Stimulated activated naive CD4-positive, alpha-beta T cell treated with Interleukin-2 at 50 U/mL for 16 hours (primary cell): Measurements from ENCODE around the gene DYRK1A.
"Not testable (repeated sequence)": the region's sequence is repeated elsewhere in the genome, so short reads cannot be mapped to it uniquely, and the experiment has no call there.

Source experiments
- DNase-seq: peaks from one replicate; lab custom pipeline; 2025; lab: John Stamatoyannopoulos, UW

DYRK1A gene

GRCh38 chr21:37528150-37528937 is 161.8 kb downstream of the DYRK1A start:
- DNase-seq, result no peak

GRCh38 chr21:37529649-37530048 is 163.1 kb downstream of the DYRK1A start:
- DNase-seq, result no peak

GRCh38 chr21:37530901-37531351 is 164.4 kb downstream of the DYRK1A start:
- DNase-seq, result no peak

GRCh38 chr21:37531431-37531932 is 164.9 kb downstream of the DYRK1A start:
- DNase-seq, result no peak

DNA sequence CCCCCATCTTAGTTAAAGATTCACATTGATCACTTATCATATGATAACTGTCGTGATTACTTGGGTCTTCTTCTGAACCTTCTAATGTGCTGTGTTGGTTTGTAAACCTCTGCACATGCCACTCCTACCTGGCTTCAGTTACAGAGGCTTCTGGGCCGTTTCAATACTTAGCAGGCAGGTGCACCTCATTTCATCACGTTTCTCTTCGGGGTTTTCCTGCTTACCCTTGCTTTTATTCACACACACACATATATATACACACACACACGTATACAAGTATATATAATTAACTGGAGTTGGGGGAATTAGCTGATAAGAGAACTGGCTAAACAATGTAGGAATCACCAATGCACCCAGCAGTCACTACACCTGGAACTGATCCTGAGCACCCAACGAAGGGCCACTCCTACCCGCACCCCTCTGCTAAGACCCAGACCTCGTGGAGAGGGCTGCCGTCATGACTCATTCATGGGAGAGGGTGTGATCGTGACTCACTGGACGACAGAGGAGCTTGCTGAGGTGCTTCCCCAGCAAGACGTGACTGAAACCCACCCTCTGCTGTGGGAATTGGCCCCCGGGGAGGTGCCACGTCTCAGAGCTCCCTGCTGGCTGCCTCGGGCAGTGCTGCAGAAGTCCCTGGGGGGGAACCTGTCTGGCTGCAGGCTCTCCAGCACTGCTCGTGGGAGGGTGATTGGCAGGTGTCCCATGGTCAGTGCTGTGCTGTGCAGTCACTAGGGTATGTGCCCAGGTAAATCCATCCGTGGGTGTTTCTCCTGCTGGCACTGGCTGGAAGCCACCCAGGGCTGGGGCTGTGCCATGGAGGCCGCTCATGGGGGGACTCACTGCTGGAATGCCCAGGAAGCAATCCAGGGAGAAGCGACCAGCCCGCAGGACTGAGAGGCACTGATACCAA is 166.6 kb downstream of the DYRK1A start:
- peak; percentile 38 for DNase-seq

DNA sequence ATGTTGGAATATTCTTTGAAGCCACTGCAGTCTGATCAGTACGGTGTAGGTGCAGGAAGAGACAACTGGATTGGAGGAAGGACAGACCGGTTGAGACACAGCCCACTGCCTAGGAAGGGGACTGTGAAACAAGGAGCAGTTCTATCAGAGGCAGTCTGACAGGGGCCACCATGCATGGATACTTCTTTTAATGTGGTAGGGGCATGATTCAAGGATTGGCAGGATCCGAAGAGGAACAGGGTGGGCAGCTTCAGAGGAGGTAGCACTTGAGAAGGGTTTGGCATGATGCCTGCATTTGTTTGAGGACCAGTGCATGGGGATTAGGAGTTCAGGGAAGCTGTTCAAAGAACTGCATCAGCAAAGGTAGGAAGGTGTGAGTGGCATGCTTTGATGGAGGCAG is 167.9 kb downstream of the DYRK1A start:
- no peak for DNase-seq

DNA sequence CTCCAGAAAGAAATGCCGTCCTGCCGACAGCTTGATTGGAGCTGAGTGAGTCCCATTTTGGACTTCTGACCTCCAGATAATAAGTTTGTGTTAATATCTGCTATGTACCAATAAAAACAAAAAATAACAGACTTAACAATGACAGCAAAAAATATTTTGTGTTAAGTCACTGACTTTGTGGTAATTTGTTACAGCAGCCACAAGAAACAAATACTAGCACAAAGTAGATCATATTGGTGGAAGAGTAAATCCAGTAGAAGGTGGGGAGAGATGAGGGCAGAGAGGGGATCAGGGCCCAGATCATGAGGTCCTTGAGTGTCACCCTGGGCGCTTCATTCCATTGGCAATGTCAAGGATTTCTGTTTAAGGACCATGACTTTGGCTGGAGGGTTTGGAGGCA is 168.6 kb downstream of the DYRK1A start:
- no peak for DNase-seq

GRCh38 chr21:37535672-37536071 is 169.1 kb downstream of the DYRK1A start:
- DNase-seq, result no peak

DNA sequence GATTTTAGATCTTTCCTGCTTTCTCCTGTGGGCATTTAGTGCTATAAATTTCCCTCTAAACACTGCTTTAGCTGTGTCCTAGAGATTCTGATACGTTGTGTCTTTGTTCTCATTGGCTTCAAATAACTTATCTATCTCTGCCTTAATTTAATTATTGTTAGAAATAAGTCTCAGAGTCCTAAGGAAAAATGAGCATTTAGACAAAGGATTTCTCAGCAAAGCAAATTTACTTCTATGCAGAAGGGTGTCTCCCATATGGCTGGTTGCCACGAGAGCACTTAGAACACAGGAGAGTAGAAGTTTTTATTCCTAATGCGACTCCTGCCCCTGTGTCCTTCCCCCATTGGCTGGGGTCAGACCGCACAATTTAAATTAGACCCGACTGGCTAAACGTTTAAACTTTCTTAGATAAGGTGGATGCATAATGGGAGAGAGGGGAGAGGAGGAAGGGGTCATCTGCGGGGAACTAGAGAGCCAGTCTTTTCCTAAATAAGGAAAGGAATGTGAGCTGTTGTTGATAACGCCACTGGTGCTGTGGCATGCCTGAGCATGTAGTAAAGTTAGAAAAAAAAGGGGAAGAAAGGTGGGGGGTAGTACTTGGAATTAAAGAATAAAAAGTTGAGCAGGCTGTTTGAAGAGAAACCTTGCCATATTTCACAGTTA is 170.2 kb downstream of the DYRK1A start:
- no peak for DNase-seq

DNA sequence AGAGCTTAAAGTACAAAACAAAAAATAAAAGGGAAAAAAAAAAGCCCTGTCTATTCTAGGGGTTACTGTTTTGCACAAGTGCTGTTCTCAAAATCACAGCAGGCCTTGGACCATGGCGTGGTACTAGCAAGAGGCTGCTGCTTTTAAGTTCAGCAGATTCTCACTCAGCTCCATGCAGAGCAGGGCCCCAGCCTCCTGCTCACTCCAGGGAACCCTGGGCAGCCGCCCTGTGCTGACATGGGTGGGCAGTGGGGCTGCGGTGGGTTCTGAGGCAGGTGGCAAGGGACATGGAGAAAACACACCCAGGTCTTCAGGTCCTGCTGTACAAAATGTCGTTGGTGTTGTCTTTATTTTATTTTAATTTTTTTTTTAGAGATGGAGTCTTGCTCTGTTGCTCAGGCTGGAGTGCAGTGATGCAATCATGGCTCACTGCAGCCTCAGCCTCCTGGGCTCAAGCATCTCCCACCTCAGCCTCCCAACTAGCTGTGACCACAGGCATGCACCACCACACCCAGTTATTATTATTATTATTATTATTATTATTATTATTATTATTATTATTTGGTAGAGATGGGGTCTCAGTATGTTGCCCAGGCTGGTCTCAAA is 170.9 kb downstream of the DYRK1A start:
- no peak for DNase-seq

DNA sequence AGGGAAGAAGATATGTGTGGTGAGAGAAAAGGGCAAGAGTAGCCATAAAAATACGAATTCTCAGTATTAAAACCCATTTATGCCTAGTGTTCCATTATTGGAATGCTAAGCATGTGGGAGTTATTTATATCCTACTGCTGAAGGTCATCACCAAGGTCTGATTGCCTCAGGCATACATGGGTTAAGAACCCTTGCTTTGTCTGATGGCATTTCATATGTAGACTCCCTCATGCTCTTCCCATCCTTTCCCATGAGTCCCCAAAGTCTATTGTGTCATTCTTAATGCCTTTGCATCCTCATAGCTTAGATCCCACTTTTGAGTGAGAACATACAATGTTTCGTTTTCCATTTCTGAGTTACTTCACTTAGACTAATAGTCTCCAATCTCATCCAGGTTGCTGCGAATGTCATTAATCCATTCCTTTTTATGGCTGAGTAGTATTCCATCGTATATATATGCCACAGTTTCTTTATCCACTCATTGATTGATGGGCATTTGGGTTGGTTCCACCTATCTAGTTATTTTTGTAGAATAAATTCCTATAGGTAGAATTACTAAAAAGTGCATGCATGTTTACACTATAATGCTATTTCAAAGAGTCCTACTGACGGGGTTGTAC is 172.5 kb downstream of the DYRK1A start:
- no peak for DNase-seq

DNA sequence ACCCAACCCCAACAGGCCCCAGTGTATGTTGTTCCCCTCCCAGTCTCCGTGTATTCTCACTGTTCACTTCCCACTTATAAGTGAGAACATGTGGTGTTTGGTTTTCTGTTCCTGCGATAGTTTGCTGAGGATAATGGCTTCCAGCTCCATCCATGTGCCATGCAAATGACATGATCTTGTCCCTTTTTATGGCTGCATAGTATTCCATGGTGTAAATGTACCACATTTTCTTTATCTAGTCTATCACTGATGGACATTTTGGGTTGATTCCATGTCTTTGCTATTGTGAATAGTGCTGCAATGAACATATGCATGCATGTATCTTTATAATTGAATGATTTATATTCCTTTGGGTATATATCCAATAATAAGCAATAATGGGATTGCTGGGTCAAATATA is 174.6 kb downstream of the DYRK1A start:
- DNase-seq, result not testable (repeated sequence)

GRCh38 chr21:37542512-37542911 is 175.9 kb downstream of the DYRK1A start:
- no peak for DNase-seq

GRCh38 chr21:37546299-37546908 is 179.8 kb downstream of the DYRK1A start:
- no peak for DNase-seq

- DNase-seq, result no peak
Observed at GRCh38 chr21:37546949-37547614, 180.5 kb downstream of the DYRK1A start.

DNA sequence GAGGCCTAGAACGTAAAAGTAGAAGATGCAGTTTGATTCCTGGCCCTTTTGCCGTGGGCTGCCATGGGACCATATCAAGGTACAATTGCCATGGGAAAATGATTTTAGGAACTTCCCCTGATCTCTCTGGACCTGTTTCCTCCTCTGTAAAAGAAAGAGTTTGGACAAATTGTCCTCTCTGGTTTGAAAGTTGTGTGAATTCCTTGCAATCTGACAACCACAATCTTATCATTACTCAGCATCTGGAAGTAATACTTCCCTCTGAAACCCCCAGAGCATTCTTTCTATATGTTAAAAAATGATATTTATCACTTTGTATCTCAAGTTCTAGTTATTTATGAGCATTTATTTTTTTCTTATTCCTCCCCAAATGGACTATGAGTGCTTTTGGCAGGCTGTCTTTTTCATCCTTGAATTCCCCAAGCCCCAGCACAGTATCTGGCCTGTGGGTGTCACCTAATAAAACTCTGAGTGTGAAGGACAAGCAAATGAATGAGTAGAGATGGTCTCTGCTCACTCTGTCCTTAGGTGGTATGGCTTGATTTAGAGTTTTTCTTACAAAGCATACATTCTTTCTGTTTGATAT is 181.1 kb downstream of the DYRK1A start:
- DNase-seq, result no peak

GRCh38 chr21:37548521-37548981 is 182.0 kb downstream of the DYRK1A start:
- DNase-seq, result no peak

GRCh38 chr21:37549730-37550129 is 183.2 kb downstream of the DYRK1A start:
- DNase-seq, result not testable (repeated sequence)

DNA sequence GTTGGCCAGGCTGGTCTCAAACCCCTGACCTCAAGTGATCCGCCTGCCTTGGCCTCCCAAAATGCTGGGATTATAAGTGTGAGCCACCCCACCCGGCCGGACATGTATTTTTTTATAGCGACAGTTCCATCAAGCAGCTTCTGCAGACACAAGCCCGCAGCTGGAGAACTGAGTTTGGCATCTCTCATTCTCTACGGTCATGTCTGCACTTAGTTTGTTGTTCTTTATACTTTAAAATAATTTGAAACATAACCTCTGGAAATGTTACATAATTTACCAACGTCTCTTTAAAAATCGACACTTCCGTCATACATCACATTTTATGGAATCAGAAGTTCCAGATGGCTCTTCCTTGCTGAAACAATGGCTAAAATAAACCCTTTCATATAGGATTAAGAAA is 183.6 kb downstream of the DYRK1A start:
- DNase-seq, result no peak
